ENCODE measurements around the gene TRIM44. TPM values are rescaled to one million over a fixed set of nuclear protein-coding genes. Genes with fewer than 3 reads are reported as not detected.

Gene TRIM44
- total and polyA plus RNA-seq, 10 of the 15 experiments (the other 5 are each of a cell fraction or from before 2014, with no cell fraction given), result 6.7 to 93.0 (median 27.6) TPM

DNA sequence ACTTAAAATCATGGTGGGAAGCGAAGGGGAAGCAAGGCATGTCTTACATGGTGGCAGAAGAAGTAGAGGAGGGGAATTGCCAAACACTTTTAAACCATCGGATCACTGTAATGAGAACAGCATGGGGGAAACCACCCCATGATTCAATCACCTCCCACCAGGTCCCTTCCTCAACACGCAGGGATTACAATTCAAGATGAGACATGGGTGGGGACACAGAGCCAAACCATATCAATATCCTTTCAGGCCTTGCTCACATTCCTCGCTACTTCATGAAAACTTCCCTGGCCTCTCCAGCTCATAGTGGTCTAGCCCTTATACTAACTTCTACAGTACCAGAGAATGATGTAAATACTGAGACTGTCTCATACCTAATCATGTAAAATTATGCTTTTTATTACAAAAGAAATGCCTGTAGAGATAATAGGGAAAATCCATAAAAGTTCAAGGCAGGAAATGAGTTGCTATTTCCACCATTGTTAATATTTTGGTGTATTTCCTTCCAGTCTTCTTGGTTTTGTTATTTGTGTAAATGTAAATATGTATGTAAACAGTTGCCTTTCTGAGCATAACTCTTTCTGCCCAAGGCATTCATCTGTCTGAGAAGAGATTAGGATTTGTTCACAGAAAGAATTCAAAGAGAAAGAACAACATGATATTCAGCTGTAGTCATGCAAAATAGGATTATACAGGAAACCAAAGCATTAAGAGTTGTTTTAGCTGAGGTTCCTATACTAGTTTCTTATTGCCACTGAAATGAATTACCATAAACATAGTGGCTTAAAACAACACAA is 177.0 kb downstream of the TRIM44 start:
- Histone ChIP-seq H3K9ac (ENCODE audit: control insufficient read depth, insufficient read depth, low read length) (no peak overlapping the region), H3K9me3 (replicated peaks; ENCODE audit: control insufficient read depth, insufficient read depth, low read length) (no peaks in the 10 kb centered on the region), H3K4me2 (ENCODE audit: control insufficient read depth, insufficient read depth) (no peak overlapping the region), H3K27me3 (replicated peaks in 1 of 2; ENCODE audit: control insufficient read depth in 2 of 2, insufficient read depth in 2 of 2, low read length in 1 of 2) (no peaks in the 10 kb centered on the region), H2AFZ (ENCODE audit: control insufficient read depth, low read depth, low read length) (no peak overlapping the region), H4K20me1 (ENCODE audit: control insufficient read depth, insufficient read depth) (no peaks in the 10 kb centered on the region), H3K79me2 (ENCODE audit: control insufficient read depth, insufficient read depth, low read length) (no peaks in the 10 kb centered on the region), H3K27ac (ENCODE audit: control insufficient read depth, insufficient read depth) (no peak overlapping the region), H3K4me3 (no peak overlapping the region), H3K4me1 (ENCODE audit: control insufficient read depth, insufficient read depth, low read length) (no peaks in the 10 kb centered on the region), H3K36me3 (ENCODE audit: control insufficient read depth in 2 of 2, insufficient read depth in 2 of 2, low read length in 1 of 2) (no peaks in the 10 kb centered on the region)
- DNase-seq (ENCODE audit: low read depth, low spot score) (no peak), FAIRE-seq (no peak), ATAC-seq (no peak)
- WGBS (ENCODE audit: insufficient coverage, insufficient replicate concordance, low lambda C conversion rate, missing lambda C conversion rate), result 21% methylated on average over 4 of the region's 4 CpGs
- SMC1A ChIA-PET (ENCODE audit: uncharacterized antibody, unreplicated experiment), result no interaction called here
- CTCF ChIA-PET, result interaction anchor here (0.6 to 2.7 kb wide), 2 partner anchors 18 to 43 kb away, joined by 3 to 8 read pairs; no protein-coding TSS in a partner anchor
- intact Hi-C loops (cut with micrococcal nuclease; ENCODE audit: unreplicated experiment), result no loop called here
- in situ Hi-C loops (cut with MboI), result no loop called here
- POLR2A ChIA-PET, result no interaction called here
- RAD21 ChIA-PET (ENCODE audit: unreplicated experiment), result interaction anchor here (1.0 kb wide), 1 partner anchor 18 kb away, joined by 3 read pairs; no protein-coding TSS in a partner anchor
- no peak for TF ChIP-seq SREBF2 (IDR thresholded peaks at IDR 0.05; ENCODE audit: low read length)
- no peak for TF ChIP-seq IRF4 (IDR thresholded peaks at IDR 0.05; ENCODE audit: low read depth, low read length)
- TF ChIP-seq EP300 (IDR thresholded peaks at IDR 0.05; ENCODE audit: borderline replicate concordance in 1 of 2, control insufficient read depth in 1 of 2, low read depth in 2 of 2, low read length in 2 of 2), result no peak
- no peak for TF ChIP-seq ZSCAN29 (IDR thresholded peaks at IDR 0.05)
- TF ChIP-seq, protein P1, sequence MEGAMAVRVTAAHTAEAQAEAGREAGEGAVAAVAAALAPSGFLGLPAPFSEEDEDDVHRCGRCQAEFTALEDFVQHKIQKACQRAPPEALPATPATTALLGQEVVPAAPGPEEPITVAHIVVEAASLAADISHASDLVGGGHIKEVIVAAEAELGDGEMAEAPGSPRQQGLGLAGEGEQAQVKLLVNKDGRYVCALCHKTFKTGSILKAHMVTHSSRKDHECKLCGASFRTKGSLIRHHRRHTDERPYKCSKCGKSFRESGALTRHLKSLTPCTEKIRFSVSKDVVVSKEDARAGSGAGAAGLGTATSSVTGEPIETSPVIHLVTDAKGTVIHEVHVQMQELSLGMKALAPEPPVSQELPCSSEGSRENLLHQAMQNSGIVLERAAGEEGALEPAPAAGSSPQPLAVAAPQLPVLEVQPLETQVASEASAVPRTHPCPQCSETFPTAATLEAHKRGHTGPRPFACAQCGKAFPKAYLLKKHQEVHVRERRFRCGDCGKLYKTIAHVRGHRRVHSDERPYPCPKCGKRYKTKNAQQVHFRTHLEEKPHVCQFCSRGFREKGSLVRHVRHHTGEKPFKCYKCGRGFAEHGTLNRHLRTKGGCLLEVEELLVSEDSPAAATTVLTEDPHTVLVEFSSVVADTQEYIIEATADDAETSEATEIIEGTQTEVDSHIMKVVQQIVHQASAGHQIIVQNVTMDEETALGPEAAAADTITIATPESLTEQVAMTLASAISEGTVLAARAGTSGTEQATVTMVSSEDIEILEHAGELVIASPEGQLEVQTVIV (IDR thresholded peaks at IDR 0.05; ENCODE audit: borderline replicate concordance, partially characterized antibody), result no peak
- TF ChIP-seq RAD21 (IDR thresholded peaks at IDR 0.05; ENCODE audit: insufficient read depth, low read depth, low read length), result no peak
- no peak for TF ChIP-seq ETV6 (conservative IDR thresholded peaks at IDR 0.05 in 1 of 2, IDR thresholded peaks at IDR 0.05 in 1 of 2; ENCODE audit: borderline replicate concordance in 1 of 2, low read depth in 1 of 2)
- no peak for TF ChIP-seq ZNF384 (IDR thresholded peaks at IDR 0.05; ENCODE audit: borderline replicate concordance, low read depth, low read length)
- no peak for TF ChIP-seq CHD1 (IDR thresholded peaks at IDR 0.05; ENCODE audit: low read depth, low read length)
- no peak for TF ChIP-seq CBX5 (IDR thresholded peaks at IDR 0.05; ENCODE audit: low read depth)
- no peak for TF ChIP-seq ATF7 (IDR thresholded peaks at IDR 0.05; ENCODE audit: low read depth)
- TF ChIP-seq HDAC2 (IDR thresholded peaks at IDR 0.05), result no peak
- TF ChIP-seq SRF (IDR thresholded peaks at IDR 0.05; ENCODE audit: low read depth in 2 of 2, low read length in 2 of 2), result no peak
- BruUV-seq (replicated peaks), result no TSS peak
